SH-SY5Y (cell line): ENCODE measurements around the gene LRCOL1.

Experiments used
- GATA2 ChIP-seq: IDR thresholded peaks from 2 replicates; pipeline ENCODE4 v1.6.1; 2011; ENCODE audit warnings: mild to moderate bottlenecking, low read depth, low read length
- GATA3 ChIP-seq: IDR thresholded peaks from 2 replicates; pipeline ENCODE4 v1.6.1; 2011; ENCODE audit warnings: low read depth, mild to moderate bottlenecking, low read length, moderate library complexity

- TF ChIP-seq GATA2 = no peak
- no peak for TF ChIP-seq GATA3
These were observed 29.6 kb downstream of the LRCOL1 start for GRCh38 chr12:132580701-132581292.
